SK-N-SH (cell line): ENCODE data around the gene AGBL1.

Experiments
- CTCF ChIP-seq: fragments of 200-600 bp; sonication (generic); IDR thresholded peaks from 2 replicates; pipeline ENCODE4 v1.6.1; 2017; ENCODE audit warnings: antibody characterized with exemption, mild to moderate bottlenecking, moderate library complexity
- EP300 ChIP-seq, 2 experiments: IDR thresholded peaks; 2 replicates each; pipeline versions ENCODE4 v1.4.0 to v1.6.1; 2012; ENCODE audit warnings: borderline replicate concordance in 1 of 2, low read depth in 1 of 2, low read length in 1 of 2
- EZH2phosphoT487 ChIP-seq: fragments of 200-600 bp; sonication (generic); IDR thresholded peaks from 2 replicates; pipeline ENCODE4 v1.6.1; 2017; ENCODE audit warnings: low read depth, mixed run types, mild to moderate bottlenecking, antibody characterized with exemption, moderate library complexity, borderline replicate concordance
- FOXJ3 ChIP-seq: sonication (generic); formaldehyde crosslinking; IDR thresholded peaks from 2 replicates; pipeline ENCODE4 v1.5.1; 2020; ENCODE audit warnings: mild to moderate bottlenecking, missing genetic modification reagents
- NFIC ChIP-seq: IDR thresholded peaks from 2 replicates; pipeline ENCODE4 v1.4.0; 2012; ENCODE audit warnings: borderline replicate concordance
- POLR2AphosphoS5 ChIP-seq: IDR thresholded peaks from 2 replicates; pipeline ENCODE4 v1.6.1; 2012; ENCODE audit warnings: low read depth, low read length
- RAD21 ChIP-seq: IDR thresholded peaks from 2 replicates; pipeline ENCODE4 v1.6.1; 2012; ENCODE audit warnings: mild to moderate bottlenecking, low read length
- REST ChIP-seq: IDR thresholded peaks from 2 replicates; pipeline ENCODE4 v1.6.1; 2012; ENCODE audit warnings: mild to moderate bottlenecking, low read depth, low read length, moderate library complexity
- TAF1 ChIP-seq: IDR thresholded peaks from 2 replicates; pipeline ENCODE4 v1.6.1; 2012; ENCODE audit warnings: low read depth, mild to moderate bottlenecking, low read length, moderate library complexity, borderline replicate concordance
- TCF12 ChIP-seq: IDR thresholded peaks from 2 replicates; pipeline ENCODE4 v1.4.0; 2012

GRCh38 chr15:86834115-86834863 lies 754.6 kb downstream of the AGBL1 start:
- TF ChIP-seq RAD21 = no peak
- TF ChIP-seq FOXJ3 = no peak
- TF ChIP-seq TCF12 = no peak
- no peak for TF ChIP-seq CTCF
- no peak for TF ChIP-seq EZH2phosphoT487
- TF ChIP-seq NFIC = no peak
- no peak for TF ChIP-seq TAF1
- TF ChIP-seq POLR2AphosphoS5 = no peak
- no peak for TF ChIP-seq REST
- no peak for TF ChIP-seq EP300 (IDR thresholded peaks at IDR 0.05; ENCODE audit: borderline replicate concordance in 1 of 2, low read depth in 1 of 2, low read length in 1 of 2)
